CD4-positive, alpha-beta T cell treated with Interleukin-10 for 1 hour (primary cell): ENCODE measurements around the gene EVI5L.
"Not testable (repeated sequence)": the region's sequence is repeated elsewhere in the genome, so short reads cannot be mapped to it uniquely, and the experiment has no call there.

Source experiments
- DNase-seq: peaks from one replicate; pipeline ENCODE4 v3.0.0-alpha.2; 2020

Gene EVI5L

DNA sequence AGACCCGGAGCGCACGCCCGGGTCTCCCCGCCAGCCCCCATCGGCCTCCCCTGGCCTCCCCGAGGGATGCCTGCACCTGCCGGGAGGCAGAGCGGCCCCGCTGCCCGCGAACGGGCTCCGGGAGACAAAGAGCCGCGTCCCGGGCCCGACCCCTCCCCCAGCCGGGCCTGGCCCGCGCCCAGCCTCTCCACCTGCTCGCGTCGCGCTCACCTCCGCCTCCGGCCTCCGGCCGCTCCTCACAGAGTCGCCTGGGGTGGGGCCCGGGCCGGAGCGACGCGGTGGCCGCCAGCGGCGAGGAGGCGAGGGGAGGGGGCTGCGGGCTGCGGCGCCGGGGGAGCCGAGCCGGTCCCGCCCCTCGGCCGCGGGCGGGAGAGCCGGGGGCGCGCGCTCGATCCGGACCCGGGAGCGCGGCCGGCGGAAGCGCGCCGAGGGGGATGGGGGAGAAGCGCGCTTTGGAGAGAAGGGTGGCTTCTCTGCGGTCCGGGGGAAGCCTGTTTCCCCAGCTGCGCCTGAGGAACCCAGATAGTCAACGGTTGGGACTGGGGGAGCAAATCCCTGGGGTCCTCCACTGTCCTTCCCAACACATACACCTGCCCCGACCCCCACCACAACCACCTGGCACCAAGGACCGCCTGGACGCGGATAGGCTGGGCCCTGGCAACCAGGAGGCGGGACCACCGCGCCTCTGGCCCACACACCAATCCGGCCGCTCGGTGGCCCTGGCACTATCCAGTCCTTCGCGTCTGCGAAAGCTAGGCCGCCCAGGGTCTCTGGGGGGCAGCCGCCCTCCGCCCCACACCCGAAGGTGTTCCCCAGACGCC lies 44.3 kb downstream of the EVI5L start, which contains the start of gene PRR36:
PRR36 (minus strand) TSS at position 315 of the 821 bp plus-strand sequence. CDS start 701 bp downstream, outside the sequence.
- no peak for DNase-seq

DNA sequence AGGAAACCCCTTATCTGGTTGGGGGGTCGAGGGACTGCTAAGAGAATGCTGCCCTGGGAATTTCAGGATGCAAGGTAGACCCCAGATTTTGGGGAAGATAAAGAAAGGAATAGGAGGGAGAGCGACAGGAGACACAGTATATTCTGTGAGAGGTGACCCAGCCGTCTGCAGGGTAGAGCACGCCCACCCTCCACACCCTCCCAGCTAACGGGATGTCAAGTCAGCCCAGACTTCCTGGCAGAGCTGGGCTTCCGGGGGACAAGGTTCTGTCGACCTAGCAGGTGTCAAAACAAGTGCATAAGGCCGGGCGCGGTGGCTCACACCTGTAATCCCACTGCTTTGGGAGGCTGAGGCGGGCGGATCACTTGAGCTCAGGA lies 44.9 kb downstream of the EVI5L start:
- no peak for DNase-seq

- DNase-seq: no peak
Measured at GRCh38 chr19:7877249-7877836, 47.3 kb downstream of the EVI5L start.

DNA sequence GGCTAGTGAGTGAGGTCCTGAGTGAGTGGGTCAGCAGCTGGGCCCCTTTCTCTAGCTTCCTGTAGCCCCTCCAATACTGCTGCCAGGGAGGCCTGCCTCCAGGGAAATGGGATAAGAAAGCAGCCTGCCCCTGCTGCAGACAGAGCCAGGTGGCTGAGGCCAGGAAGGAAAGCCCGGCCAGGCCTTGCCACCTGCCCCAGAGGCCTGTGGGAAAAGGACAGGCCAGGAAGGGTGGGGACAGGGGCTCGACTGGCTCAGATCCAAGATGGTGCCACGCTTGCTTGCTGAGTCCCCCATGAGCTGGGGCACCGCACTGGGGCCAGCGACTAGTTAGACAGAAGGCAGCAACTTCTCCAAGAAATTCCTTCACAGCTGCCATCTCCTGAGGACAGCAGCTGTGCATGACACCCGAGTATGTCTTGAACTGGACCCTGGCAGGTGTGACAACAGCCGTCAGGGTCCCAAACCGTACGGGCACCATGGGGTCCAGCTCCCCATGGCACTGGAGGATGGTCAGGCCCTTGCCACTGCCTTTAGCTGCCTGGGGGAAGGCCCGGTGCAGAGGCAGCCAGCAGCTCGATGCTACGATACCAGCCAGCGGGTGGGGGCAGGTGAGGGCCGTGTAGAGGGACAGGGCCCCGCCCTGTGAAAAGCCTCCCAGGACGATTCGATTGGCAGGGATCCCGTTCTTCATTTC lies 49.2 kb downstream of the EVI5L start:
- DNase-seq: no peak

- DNase-seq: no peak
Measured at GRCh38 chr19:7879836-7880235, 49.8 kb downstream of the EVI5L start.

GRCh38 chr19:7881910-7882309 lies 51.9 kb downstream of the EVI5L start:
- no peak for DNase-seq

GRCh38 chr19:7883105-7883504 lies 53.1 kb downstream of the EVI5L start:
- DNase-seq: no peak

- no peak for DNase-seq
Measured at GRCh38 chr19:7883796-7884570, 54.0 kb downstream of the EVI5L start.

DNA sequence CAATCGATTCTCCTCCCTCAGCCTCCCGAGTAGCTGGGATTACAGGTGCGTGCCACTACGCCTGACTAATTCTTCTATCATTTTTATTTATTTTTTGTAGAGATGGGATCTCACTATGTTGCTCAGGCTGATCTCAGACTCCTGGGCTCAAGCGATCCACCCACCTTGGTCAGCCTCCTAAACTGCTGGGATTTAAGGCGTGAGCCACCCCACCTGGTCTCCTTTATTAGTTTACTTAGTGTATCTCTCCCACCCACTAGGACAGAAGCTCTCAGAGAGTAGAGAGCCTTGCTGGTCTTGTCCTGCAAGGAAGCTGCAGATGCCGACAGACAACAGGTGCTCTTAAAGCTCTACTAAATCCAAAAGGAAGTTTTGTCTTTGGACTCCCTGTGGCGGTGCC lies 55.8 kb downstream of the EVI5L start:
- no peak for DNase-seq

DNA sequence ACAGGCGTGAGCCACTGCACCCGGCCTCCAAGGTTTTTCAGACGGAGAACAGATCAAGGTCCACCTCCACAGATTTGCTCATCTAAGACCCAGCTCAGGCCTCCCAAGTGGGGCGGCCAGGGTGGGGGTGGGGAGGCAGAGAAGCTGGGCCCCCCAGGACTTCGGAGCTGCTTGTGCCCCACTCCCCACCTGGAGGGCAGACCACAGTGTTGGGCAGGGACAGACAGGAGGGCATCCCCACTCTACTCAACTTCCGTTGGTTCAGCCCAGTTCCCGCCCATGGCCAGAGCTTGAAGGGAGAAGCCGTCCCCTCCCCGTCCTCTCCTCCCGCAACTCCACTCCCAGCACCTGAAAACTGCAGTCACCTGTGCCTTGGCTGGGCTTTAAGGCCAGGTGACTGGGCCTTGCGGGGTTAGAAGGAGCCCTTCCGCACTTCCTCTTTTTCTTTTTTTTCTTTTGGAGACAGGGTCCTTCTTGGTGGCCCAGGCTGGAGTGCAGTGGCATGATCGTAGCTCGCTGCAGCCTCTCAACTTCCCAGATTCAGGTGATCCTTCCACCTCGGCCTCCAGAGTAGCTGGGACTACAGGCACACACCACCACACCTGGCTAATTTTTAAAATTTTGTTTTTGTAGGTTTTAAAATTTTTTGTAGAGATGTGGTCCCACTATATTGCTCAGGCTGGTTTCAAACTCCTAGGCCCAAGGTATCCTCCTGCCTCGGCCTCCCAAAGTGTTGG lies 57.6 kb downstream of the EVI5L start:
- DNase-seq: no peak

GRCh38 chr19:7888145-7888825 lies 58.3 kb downstream of the EVI5L start, which contains the start of gene LRRC8E:
LRRC8E (plus strand) TSS chr19:7888510; CDS start chr19:7895604, 7,094 bp downstream.
- no peak for DNase-seq

GRCh38 chr19:7888826-7889217 lies 58.8 kb downstream of the EVI5L start:
- DNase-seq: no peak

DNA sequence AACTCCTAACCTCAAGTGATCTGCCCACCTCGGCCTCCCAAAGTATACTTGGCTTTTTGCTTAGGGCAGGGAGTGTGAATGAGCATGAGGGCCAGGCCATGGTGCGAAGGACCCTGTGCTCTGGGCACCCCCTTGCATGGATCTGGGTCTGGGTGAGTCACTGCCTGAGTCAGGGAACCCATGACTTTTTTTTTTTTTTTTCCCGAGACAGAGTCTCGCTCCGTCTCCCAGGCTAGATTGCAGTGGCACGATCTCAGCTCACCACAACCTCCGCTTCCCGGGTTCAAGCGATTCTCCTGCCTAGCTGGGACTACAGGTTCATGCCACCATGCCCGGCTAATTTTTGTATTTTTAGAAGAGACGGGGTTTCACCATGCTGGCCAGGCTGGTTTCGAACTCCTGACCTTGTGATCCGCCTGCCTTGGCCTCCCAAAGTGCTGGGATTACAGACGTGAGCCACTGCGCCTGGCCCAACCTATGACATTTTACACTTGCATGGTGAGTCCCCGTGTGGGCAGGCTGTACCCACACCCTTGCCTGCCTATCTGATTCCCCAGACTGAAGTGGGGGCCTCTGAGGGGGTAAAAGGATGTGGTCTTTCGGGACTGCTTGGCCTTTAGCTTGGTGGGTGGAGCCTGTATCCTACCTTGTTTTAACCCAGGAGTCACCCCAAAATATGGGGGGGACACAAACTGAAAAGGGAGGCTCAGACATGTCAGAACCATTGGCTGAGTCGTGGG lies 63.5 kb downstream of the EVI5L start:
- DNase-seq: not testable (repeated sequence)

DNA sequence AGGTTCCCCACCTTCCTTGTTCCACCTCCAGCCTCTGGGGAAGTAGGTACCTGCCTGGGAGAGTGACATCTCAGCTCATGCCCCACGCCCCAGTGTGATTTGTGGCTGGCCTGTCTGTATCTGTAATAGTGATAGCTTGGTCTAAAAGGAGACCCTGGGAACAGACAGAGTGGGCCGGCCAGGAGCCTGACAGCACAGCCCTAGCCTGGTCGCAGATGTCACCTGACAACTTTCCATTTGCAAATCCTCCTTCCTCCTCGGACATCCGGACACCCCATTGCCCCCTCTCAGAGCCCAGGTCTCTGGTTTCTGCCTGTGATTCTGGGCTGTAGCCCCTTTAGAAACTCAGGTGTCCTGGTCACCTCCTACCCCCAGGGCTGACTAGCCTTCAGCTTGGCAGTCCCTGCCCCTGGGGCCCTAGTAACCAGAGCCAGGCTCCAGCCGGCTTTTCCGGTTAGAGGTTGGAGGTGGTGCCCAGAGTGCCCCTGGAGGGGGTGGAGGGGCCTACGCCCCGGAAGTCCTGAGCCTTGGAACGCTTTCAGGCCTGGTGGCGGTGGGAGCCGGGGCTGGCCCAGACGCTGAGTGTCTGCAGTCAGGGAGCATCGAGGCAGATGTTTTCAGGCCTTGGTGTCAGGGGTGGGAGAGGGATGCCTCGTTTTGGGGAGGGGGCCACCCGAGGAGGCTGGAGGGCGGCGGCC lies 64.7 kb downstream of the EVI5L start:
- no peak for DNase-seq

- no peak for DNase-seq
Measured at GRCh38 chr19:7895565-7895964, 65.5 kb downstream of the EVI5L start.

DNA sequence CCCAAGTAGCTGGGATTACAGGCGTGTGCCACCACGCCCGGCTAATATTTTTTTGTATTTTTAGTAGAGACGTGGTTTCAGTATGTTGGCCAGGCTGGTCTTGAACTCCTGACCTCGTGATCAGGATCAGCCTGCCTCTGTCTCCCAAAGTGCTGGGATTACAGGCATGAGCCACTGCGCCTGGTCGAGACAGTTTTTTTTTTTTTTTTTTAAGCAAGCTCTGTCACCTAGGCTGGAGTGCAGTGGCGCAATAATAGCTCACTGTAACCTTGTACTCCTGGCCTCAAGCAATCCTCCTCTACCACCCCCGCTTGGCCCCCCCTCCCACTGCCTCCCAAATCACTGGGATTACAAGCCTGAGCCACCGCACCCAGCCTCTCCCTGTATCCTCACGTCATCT lies 67.3 kb downstream of the EVI5L start:
- no peak for DNase-seq

- DNase-seq: no peak
Measured at GRCh38 chr19:7898967-7899366, 68.9 kb downstream of the EVI5L start.

DNA sequence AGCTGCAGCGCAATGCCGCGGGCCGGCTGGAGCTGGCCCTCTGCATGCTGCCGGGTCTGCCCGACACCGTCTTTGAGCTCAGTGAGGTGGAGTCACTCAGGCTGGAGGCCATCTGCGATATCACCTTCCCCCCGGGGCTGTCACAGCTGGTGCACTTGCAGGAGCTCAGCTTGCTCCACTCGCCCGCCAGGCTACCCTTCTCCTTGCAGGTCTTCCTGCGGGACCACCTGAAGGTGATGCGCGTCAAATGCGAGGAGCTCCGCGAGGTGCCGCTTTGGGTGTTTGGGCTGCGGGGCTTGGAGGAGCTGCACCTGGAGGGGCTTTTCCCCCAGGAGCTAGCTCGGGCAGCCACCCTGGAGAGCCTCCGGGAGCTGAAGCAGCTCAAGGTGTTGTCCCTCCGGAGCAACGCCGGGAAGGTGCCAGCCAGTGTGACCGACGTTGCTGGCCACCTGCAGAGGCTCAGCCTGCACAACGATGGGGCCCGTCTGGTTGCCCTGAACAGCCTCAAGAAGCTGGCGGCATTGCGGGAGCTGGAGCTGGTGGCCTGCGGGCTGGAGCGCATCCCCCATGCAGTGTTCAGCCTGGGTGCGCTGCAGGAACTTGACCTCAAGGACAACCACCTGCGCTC lies 69.8 kb downstream of the EVI5L start:
- no peak for DNase-seq

DNA sequence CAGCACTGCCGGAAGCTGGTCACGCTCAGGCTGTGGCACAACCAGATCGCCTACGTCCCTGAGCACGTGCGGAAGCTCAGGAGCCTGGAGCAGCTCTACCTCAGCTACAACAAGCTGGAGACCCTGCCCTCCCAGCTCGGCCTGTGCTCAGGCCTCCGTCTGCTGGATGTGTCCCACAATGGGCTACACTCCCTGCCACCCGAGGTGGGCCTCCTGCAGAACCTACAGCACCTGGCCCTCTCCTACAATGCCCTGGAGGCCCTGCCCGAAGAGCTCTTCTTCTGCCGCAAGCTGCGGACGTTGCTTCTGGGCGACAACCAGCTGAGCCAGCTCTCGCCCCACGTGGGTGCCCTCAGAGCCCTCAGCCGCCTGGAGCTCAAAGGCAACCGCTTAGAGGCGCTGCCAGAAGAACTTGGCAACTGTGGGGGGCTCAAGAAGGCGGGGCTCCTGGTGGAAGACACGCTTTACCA lies 70.4 kb downstream of the EVI5L start:
- no peak for DNase-seq

GRCh38 chr19:7900931-7901330 lies 70.9 kb downstream of the EVI5L start:
- DNase-seq: no peak
